Loucy (cell line): Measurements from ENCODE around the gene PSORS1C2.

Experiments used
- H2AFZ ChIP-seq: fragments of 200-600 bp; sonication (generic); 2 replicates; pipeline ENCODE4 v1.6.0; 2016; ENCODE audit warnings: antibody characterized with exemption, mild to moderate bottlenecking, low read length, moderate library complexity
- H3F3A ChIP-seq: fragments of 200-600 bp; 2 replicates; pipeline ENCODE4 v1.6.0; 2016; ENCODE audit warnings: antibody characterized with exemption, low read depth, mild to moderate bottlenecking
- H3K27me3 ChIP-seq: fragments of 200-600 bp; sonication (generic); 2 replicates; pipeline ENCODE4 v1.6.1; 2014; ENCODE audit warnings: low read length, mild to moderate bottlenecking; ENCODE audit not compliant: insufficient read depth, poor library complexity, severe bottlenecking
- H3K36me3 ChIP-seq: fragments of 200-600 bp; sonication (generic); 2 replicates; pipeline ENCODE4 v1.6.1; 2016; ENCODE audit warnings: low read length; ENCODE audit not compliant: insufficient read depth
- H3K4me1 ChIP-seq: fragments of 200-600 bp; sonication (generic); 2 replicates; pipeline ENCODE4 v1.5.1; 2014; ENCODE audit warnings: low read length, mild to moderate bottlenecking; ENCODE audit not compliant: insufficient read depth, poor library complexity, severe bottlenecking
- H3K4me2 ChIP-seq: fragments of 200-600 bp; sonication (generic); 2 replicates; pipeline ENCODE4 v1.6.0; 2014; ENCODE audit warnings: antibody characterized with exemption, low read length, low read depth, mild to moderate bottlenecking; ENCODE audit not compliant: poor library complexity, severe bottlenecking
- H3K4me3 ChIP-seq: fragments of 200-600 bp; sonication (generic); 2 replicates; pipeline ENCODE4 v1.5.1; 2014; ENCODE audit warnings: low read length, mild to moderate bottlenecking, mixed read lengths; ENCODE audit not compliant: poor library complexity, severe bottlenecking
- H3K79me2 ChIP-seq: fragments of 200-600 bp; sonication (generic); 2 replicates; pipeline ENCODE4 v1.6.1; 2014; ENCODE audit warnings: low read length; ENCODE audit not compliant: insufficient read depth
- H3K9ac ChIP-seq: fragments of 200-600 bp; sonication (generic); 2 replicates; pipeline ENCODE4 v1.6.0; 2014; ENCODE audit warnings: mild to moderate bottlenecking, low read depth, low read length, moderate library complexity; ENCODE audit not compliant: poor library complexity, severe bottlenecking
- H3K9me2 ChIP-seq: fragments of 200-600 bp; sonication (generic); replicated peaks from 2 replicates; pipeline ENCODE4 v1.6.1; 2016; ENCODE audit warnings: low read depth, low read length, mixed read lengths
- H3K9me3 ChIP-seq: fragments of 200-600 bp; sonication (generic); 2 replicates; pipeline ENCODE4 v1.6.1; 2014; ENCODE audit warnings: mild to moderate bottlenecking, antibody characterized with exemption, low read length, low read depth; ENCODE audit not compliant: insufficient read depth
- H4K20me1 ChIP-seq: fragments of 200-600 bp; sonication (generic); 2 replicates; pipeline ENCODE4 v1.6.0; 2014; ENCODE audit warnings: antibody characterized with exemption, low read length, mild to moderate bottlenecking; ENCODE audit not compliant: insufficient read depth, poor library complexity, severe bottlenecking
- CTCF ChIP-seq: fragments of 200-600 bp; sonication (generic); conservative IDR thresholded peaks from 2 replicates; pipeline ENCODE4 v1.5.1; 2014; ENCODE audit warnings: mild to moderate bottlenecking, antibody characterized with exemption, low read length
- EZH2phosphoT487 ChIP-seq: fragments of 200-600 bp; IDR thresholded peaks from 2 replicates; pipeline ENCODE4 v1.6.1; 2018; ENCODE audit warnings: antibody characterized with exemption, mild to moderate bottlenecking, moderate library complexity, borderline replicate concordance

Gene PSORS1C2

DNA sequence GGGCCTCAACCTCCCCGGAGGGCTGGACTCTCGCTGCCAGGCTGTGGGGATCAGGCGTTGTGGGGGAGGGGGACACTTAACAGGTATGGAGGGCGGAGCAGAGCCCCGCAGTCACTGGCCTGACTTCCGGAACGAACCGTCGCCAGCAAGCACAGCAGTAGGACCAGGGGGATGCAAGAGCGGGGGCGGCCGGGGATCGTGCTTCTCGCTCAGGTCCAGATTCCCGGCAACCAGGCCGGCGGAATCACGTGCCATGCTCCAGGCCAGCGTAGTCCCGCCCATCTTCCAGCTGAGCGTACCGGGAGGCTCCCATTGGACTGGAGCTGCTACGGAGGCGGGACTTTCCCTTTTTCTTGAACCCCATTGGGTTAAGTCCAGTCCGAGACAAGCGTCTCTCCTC, 41.6 kb upstream of the PSORS1C2 start:
- Histone ChIP-seq H3K9me3 (no peaks in the 10 kb centered on the region), H3K4me3 (peak overlapping the region; percentile 75), H4K20me1 (no peaks in the 10 kb centered on the region), H3K79me2 (peaks cover 3% of the 10 kb centered on the region; the same call in 1 of the 2 replicates), H3K36me3 (no peaks in the 10 kb centered on the region), H3K9ac (peak overlapping the region; percentile 65), H3K4me1 (no peaks in the 10 kb centered on the region), H3K27me3 (no peaks in the 10 kb centered on the region), H3K9me2 (no peaks in the 10 kb centered on the region), H2AFZ (peak overlapping the region; percentile 43; the same call in 1 of the 2 replicates), H3F3A (no peaks in the 10 kb centered on the region), H3K4me2 (peak overlapping the region; percentile 60)
- no peak for TF ChIP-seq CTCF
- TF ChIP-seq EZH2phosphoT487: no peak

DNA sequence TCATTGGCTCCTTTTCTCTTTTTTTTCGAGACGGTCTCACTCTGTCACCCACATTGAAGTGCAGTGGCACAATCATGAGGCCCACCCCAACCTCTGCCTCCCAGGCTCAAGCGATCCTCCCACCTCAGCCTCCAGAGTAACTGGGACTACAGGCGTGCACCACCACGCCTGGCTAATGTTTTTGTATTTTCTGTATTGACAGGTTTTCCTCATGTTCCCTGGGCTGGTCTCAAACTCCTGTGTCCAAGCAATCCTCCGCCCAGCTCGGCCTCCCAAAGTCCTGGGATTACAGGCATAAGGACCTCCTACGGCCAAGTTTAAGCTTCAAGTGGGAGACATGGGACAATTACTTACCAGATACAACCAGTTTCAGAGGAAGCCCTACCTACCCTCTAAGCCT, 41.0 kb upstream of the PSORS1C2 start:
- Histone ChIP-seq H3K4me2 (peak overlapping the region; percentile 60), H3K9me3 (no peaks in the 10 kb centered on the region), H3K9me2 (no peaks in the 10 kb centered on the region), H3K27me3 (no peaks in the 10 kb centered on the region), H3K4me1 (no peaks in the 10 kb centered on the region), H2AFZ (no peak overlapping the region), H4K20me1 (no peaks in the 10 kb centered on the region), H3K4me3 (peak overlapping the region; percentile 75), H3F3A (no peaks in the 10 kb centered on the region), H3K9ac (peak overlapping the region; percentile 65), H3K79me2 (peaks cover 3% of the 10 kb centered on the region; the same call in 1 of the 2 replicates), H3K36me3 (no peaks in the 10 kb centered on the region)
- TF ChIP-seq CTCF (no peak), EZH2phosphoT487 (no peak)

- H3K4me2 ChIP-seq: peak overlapping the region; percentile 17
These were observed 40.1 kb upstream of the PSORS1C2 start for GRCh38 chr6:31179042-31179386.

More at GRCh38 chr6:31179042-31179386, 40.1 kb upstream of the PSORS1C2 start:
- TF ChIP-seq EZH2phosphoT487: no peak
- TF ChIP-seq CTCF: no peak
- Histone ChIP-seq H3K9me3 (no peaks in the 10 kb centered on the region), H3F3A (no peaks in the 10 kb centered on the region), H4K20me1 (no peaks in the 10 kb centered on the region), H3K9me2 (no peaks in the 10 kb centered on the region), H3K4me3 (no peak overlapping the region), H3K4me1 (no peaks in the 10 kb centered on the region), H3K27me3 (no peaks in the 10 kb centered on the region), H2AFZ (no peak overlapping the region), H3K36me3 (no peaks in the 10 kb centered on the region), H3K9ac (no peak overlapping the region), H3K79me2 (peaks cover 3% of the 10 kb centered on the region; the same call in 1 of the 2 replicates)
